BLaER1 (cell line): ENCODE measurements around the gene SMCO4.

Experiments used
- H3K27ac ChIP-seq: shearing (Covaris generic); formaldehyde crosslinking; 2 replicates; pipeline ENCODE4 v1.8.1; 2022
- H3K27me3 ChIP-seq: shearing (Covaris generic); formaldehyde crosslinking; 2 replicates; pipeline ENCODE4 v1.8.1; 2022
- H3K36me3 ChIP-seq: shearing (Covaris generic); formaldehyde crosslinking; 2 replicates; pipeline ENCODE4 v1.8.1; 2022
- H3K4me1 ChIP-seq: shearing (Covaris generic); formaldehyde crosslinking; 2 replicates; pipeline ENCODE4 v1.8.1; 2022
- H3K4me2 ChIP-seq: shearing (Covaris generic); formaldehyde crosslinking; 2 replicates; pipeline ENCODE4 v1.8.1; 2022
- H3K4me3 ChIP-seq: shearing (Covaris generic); formaldehyde crosslinking; 2 replicates; pipeline ENCODE4 v1.8.1; 2022
- H3K9ac ChIP-seq: shearing (Covaris generic); formaldehyde crosslinking; 2 replicates; pipeline ENCODE4 v1.8.1; 2022
- H3K9me3 ChIP-seq: shearing (Covaris generic); formaldehyde crosslinking; 2 replicates; pipeline ENCODE4 v1.8.1; 2022
- H4K20me1 ChIP-seq: shearing (Covaris generic); formaldehyde crosslinking; 2 replicates; pipeline ENCODE4 v1.8.1; 2022
- Cebpa-rat ChIP-seq: shearing (Covaris generic); IDR thresholded peaks from 2 replicates; pipeline ENCODE4 v1.8.1; 2022

Gene SMCO4

DNA sequence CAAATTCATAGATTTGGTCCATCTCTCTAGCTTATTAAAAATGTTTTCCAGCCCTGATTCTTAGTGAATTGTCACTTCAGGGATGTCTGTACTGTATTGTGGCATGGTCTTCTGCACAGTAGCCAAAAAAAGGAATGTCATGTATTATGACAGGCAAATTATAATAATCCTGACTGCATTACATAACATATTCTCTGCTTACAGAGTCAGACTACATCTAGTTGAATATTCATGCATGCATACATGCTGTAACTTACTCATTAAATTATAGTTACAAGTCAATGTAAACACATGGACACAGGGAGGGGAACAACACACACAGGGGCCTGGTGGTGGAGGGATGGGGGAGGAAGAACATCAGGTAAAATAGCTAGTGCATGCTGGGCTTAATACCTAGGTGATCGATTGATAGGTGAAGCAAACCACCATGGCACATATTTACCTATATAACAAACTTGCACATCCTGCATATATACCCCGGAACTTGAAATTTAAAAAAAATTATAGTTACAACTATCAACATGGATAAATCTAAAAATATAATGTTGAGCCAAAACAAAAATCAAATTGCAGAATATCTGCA is 31.5 kb upstream of the SMCO4 start:
- no peaks in the 10 kb centered on the region for H3K36me3 ChIP-seq
- H3K27ac ChIP-seq, result no peak overlapping the region
- no peaks in the 10 kb centered on the region for H4K20me1 ChIP-seq
- no peaks in the 10 kb centered on the region for H3K4me1 ChIP-seq
- no peak overlapping the region for H3K4me2 ChIP-seq
- TF ChIP-seq Cebpa-rat, result no peak
- peaks cover 5% of the 10 kb centered on the region for H3K9me3 ChIP-seq
- H3K27me3 ChIP-seq, result no peaks in the 10 kb centered on the region
- no peak overlapping the region for H3K9ac ChIP-seq
- no peak overlapping the region for H3K4me3 ChIP-seq

DNA sequence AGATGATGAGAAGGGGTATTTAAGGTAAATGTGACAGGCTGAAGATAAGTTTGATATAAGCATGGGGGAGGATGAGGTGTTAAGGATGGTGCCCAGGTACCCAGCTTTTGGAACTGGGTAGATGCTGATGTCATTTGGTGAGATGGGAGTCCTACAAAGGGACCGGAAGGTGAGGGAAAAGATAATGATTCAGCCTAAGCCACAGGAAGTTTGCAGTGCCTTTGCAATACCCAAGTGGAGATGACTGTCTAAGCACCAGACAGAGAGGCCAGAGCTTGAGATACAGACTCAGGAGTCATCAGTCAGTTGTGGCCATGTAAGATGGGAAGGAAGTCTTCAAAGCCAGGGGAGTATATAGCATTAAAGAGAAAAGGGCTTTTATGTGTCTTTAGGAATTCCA is 30.0 kb upstream of the SMCO4 start:
- Histone ChIP-seq H3K9me3 (no peaks in the 10 kb centered on the region), H3K4me2 (no peak overlapping the region), H3K27me3 (no peaks in the 10 kb centered on the region), H3K9ac (no peak overlapping the region), H3K4me3 (no peak overlapping the region), H3K27ac (no peak overlapping the region), H3K4me1 (no peaks in the 10 kb centered on the region), H4K20me1 (no peaks in the 10 kb centered on the region), H3K36me3 (no peaks in the 10 kb centered on the region)
- no peak for TF ChIP-seq Cebpa-rat

DNA sequence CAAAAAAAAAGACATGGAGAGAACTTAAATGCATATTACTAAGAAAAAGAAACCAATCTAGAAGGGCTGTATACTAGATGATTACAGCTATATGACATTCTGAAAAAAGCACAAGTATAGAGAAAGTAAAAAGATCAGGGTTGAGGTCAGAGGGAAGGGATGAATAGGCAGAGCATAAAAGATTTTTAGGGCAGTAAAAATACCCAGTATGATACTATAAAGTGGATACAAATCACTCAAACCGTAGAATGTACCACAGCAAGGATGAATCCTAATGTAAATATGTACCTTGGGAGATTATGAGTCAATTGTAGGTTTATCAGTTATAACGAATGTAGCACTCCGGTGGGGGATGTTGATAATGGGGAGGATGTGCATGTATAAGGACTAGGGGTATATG is 29.4 kb upstream of the SMCO4 start:
- no peak for TF ChIP-seq Cebpa-rat
- no peak overlapping the region for H3K4me3 ChIP-seq
- H3K36me3 ChIP-seq, result no peaks in the 10 kb centered on the region
- no peak overlapping the region for H3K4me2 ChIP-seq
- no peaks in the 10 kb centered on the region for H3K27me3 ChIP-seq
- H3K9me3 ChIP-seq, result no peaks in the 10 kb centered on the region
- H3K4me1 ChIP-seq, result no peaks in the 10 kb centered on the region
- H4K20me1 ChIP-seq, result no peaks in the 10 kb centered on the region
- no peak overlapping the region for H3K27ac ChIP-seq
- H3K9ac ChIP-seq, result no peak overlapping the region

DNA sequence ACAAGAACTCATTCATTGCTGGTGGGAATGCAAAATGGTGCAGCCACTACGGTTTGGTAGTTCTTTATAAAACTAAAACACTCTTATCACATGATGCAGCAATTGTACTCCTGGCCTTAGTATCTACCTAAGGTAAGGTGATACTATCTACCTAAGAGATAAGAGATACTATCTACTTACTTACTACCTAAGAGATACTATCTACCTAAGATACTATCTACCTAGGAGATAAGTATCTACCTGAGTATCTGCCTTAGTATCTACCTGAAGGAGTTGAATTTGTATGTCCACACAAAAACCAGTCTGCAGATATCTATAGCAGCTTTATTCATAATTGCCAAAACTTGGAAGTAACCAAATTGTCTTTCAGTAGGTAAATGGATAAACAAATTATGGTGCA is 29.0 kb upstream of the SMCO4 start:
- no peak overlapping the region for H3K27ac ChIP-seq
- H3K9ac ChIP-seq, result no peak overlapping the region
- no peaks in the 10 kb centered on the region for H3K9me3 ChIP-seq
- H4K20me1 ChIP-seq, result no peaks in the 10 kb centered on the region
- H3K4me1 ChIP-seq, result no peaks in the 10 kb centered on the region
- H3K4me3 ChIP-seq, result no peak overlapping the region
- no peaks in the 10 kb centered on the region for H3K36me3 ChIP-seq
- no peak overlapping the region for H3K4me2 ChIP-seq
- TF ChIP-seq Cebpa-rat, result no peak
- no peaks in the 10 kb centered on the region for H3K27me3 ChIP-seq

DNA sequence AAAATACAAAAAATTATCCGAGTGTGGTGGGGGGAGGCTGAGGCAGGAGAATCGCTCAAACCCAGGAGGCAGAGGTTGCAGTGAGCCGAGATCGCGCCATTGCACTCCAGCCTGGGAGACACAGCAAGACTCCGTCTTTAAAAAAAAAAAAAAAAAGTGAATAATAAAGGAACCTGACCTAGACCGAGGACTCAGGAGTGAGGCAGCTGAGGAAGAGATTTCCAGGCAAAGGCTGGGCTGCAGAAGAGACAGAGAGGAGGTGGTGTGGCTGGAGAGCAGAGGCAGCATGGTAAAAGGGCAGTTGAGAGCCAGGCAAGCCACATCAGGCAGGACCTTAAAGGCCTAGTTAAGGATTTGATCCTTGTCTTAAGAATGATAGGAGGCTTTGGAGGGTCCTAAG is 28.4 kb upstream of the SMCO4 start:
- Histone ChIP-seq H3K4me1 (no peaks in the 10 kb centered on the region), H3K27me3 (no peaks in the 10 kb centered on the region), H3K4me2 (no peak overlapping the region), H4K20me1 (no peaks in the 10 kb centered on the region), H3K4me3 (no peak overlapping the region), H3K27ac (no peak overlapping the region), H3K9ac (no peak overlapping the region), H3K9me3 (no peaks in the 10 kb centered on the region), H3K36me3 (no peaks in the 10 kb centered on the region)
- no peak for TF ChIP-seq Cebpa-rat

DNA sequence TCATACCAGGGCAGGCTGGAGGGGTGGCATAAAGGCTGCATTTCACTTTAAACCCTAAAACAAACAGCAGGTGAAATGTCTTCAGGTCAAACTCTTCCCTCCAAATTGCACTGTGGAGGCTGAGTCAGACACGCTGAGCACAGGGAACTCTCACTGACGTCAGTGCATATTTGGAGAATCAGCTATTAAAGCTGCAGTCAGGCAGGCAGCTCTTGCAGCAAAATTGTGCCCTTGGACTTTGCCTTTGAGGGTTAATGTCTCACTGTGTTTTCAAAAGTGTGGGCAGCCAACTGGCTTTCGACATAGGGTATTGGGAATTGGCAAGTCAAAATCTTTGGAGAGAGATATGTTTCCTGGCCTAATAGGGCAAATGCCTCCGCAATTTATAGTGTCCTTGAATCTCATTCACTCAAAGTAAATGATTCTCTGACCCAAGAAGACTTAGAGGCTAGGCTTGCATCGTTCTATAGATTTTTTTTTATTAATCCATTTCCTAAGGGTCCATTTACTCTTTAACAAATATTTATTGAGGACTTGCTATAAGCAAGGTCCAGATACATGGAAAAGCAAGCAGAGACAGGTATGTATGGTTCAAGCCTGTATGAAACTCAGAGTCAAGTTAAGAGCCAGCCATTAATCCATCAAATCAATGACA is 27.7 kb upstream of the SMCO4 start:
- no peak overlapping the region for H3K9ac ChIP-seq
- H3K27me3 ChIP-seq, result no peaks in the 10 kb centered on the region
- no peaks in the 10 kb centered on the region for H3K4me1 ChIP-seq
- no peaks in the 10 kb centered on the region for H4K20me1 ChIP-seq
- no peak overlapping the region for H3K27ac ChIP-seq
- no peak overlapping the region for H3K4me3 ChIP-seq
- H3K4me2 ChIP-seq, result no peak overlapping the region
- H3K9me3 ChIP-seq, result no peaks in the 10 kb centered on the region
- H3K36me3 ChIP-seq, result no peaks in the 10 kb centered on the region
- no peak for TF ChIP-seq Cebpa-rat

DNA sequence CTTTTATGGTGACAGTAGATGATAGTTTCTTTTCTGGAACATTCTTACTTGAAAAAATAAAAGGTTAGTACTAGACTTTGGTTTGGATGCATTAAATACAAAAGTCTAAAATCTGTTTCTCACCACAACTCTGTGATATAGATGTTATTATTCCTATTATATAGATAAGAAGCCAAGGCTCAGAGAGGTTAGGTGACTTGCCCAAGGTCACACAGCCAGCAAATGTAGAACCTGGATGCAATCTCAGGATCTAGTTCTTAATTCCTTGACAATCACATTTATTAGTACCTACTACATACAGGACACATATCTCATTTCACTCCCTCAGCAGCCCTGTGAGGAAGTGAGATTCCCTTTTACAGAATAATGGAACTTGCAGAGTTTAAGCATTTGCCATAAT is 26.3 kb upstream of the SMCO4 start:
- Histone ChIP-seq H3K4me2 (no peak overlapping the region), H3K27ac (no peak overlapping the region), H3K4me3 (no peak overlapping the region), H3K27me3 (no peaks in the 10 kb centered on the region), H3K9ac (no peak overlapping the region), H4K20me1 (no peaks in the 10 kb centered on the region), H3K9me3 (no peaks in the 10 kb centered on the region), H3K36me3 (no peaks in the 10 kb centered on the region), H3K4me1 (no peaks in the 10 kb centered on the region)
- TF ChIP-seq Cebpa-rat, result no peak

DNA sequence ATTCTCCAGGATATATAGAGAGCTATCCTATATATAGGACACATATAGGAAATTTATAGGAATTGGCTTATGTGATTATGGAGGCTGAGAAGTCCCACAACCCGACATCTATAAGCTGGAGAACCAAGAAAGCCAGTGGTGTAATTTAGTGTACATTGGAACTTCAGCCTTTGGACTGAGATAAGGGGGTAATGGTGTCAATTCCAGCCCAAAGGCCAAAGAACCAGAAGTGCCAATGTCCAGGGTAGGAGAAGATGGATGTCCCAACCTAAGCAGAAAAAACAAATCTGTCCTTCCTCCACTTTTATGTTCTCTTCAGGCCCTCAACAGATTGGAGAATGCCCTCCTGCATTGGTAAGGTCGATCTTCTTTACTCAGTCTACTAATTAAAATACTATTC is 25.5 kb upstream of the SMCO4 start:
- no peaks in the 10 kb centered on the region for H3K9me3 ChIP-seq
- no peaks in the 10 kb centered on the region for H4K20me1 ChIP-seq
- H3K9ac ChIP-seq, result no peak overlapping the region
- H3K27me3 ChIP-seq, result no peaks in the 10 kb centered on the region
- no peaks in the 10 kb centered on the region for H3K4me1 ChIP-seq
- H3K4me2 ChIP-seq, result no peak overlapping the region
- H3K4me3 ChIP-seq, result no peak overlapping the region
- H3K27ac ChIP-seq, result no peak overlapping the region
- TF ChIP-seq Cebpa-rat, result no peak
- H3K36me3 ChIP-seq, result no peaks in the 10 kb centered on the region

DNA sequence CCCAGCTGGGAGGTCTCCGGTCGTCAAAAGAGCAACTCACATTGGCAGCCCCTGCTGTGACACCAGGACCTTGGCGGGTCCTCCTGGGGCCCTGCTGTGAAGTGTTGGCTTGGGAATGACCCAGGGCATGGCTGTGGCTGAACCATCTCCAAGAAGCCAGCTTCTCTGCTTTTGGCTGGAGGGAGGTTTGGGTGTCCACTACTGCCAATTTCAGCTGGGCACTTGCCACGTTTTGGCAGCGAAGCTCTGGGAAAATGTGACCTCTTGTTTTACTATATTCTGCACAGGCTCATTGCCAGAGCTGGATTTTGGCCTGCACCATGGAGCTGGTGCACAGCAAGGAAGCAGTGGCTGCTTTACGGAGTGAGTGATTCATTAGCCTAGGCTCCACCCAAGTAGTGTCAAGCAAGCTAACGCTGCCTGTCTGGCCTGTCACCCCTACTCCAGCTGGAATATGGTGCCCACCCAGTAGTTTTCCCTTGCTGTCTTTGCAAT is 24.3 kb upstream of the SMCO4 start:
- no peaks in the 10 kb centered on the region for H3K36me3 ChIP-seq
- H3K9me3 ChIP-seq, result no peaks in the 10 kb centered on the region
- H3K9ac ChIP-seq, result no peak overlapping the region
- H3K4me2 ChIP-seq, result no peak overlapping the region
- H4K20me1 ChIP-seq, result no peaks in the 10 kb centered on the region
- H3K4me1 ChIP-seq, result no peaks in the 10 kb centered on the region
- no peak overlapping the region for H3K27ac ChIP-seq
- H3K4me3 ChIP-seq, result no peak overlapping the region
- TF ChIP-seq Cebpa-rat, result no peak
- no peaks in the 10 kb centered on the region for H3K27me3 ChIP-seq

DNA sequence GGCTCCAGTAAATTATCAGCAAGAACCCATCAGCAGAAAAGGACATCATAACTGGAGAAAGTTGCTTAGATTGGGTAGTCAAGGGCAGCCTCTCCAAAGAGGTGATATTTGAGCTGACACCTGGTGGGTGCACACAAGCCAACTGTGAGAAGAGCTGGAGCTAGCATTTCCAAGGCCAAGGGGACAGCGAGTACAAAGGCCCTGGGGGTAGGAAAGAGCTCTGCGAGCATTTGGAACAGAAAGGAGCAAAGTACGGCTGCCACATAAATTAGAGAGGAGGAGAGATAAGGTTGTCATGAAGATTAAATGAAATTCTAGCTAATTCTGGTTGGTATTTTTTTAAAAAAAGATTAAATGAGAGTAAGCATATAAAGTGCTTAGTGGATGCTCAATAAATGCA is 21.7 kb upstream of the SMCO4 start:
- Histone ChIP-seq H3K9ac (no peak overlapping the region), H3K4me1 (no peaks in the 10 kb centered on the region), H4K20me1 (no peaks in the 10 kb centered on the region), H3K36me3 (no peaks in the 10 kb centered on the region), H3K4me2 (no peak overlapping the region), H3K27ac (no peak overlapping the region), H3K9me3 (no peaks in the 10 kb centered on the region), H3K4me3 (no peak overlapping the region), H3K27me3 (no peaks in the 10 kb centered on the region)
- TF ChIP-seq Cebpa-rat, result no peak

DNA sequence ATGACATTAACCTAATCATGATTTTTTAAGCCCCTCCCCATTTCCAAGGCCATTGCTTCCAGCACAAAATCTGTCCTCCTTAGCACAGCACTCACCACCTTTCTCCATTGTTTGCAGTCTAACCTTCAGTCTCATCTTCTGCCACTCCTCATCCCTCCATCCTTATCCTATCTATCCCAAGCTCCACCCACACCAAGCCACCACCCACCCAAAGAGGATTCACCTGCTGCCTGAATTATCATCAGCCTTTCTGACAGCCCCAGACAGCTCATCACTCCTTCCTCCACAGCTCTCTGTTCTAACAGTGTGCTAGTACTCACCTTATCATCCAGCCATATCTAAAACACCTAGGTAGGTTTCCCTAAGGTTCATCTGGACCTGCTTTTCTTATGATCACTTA is 20.7 kb upstream of the SMCO4 start:
- no peak overlapping the region for H3K4me2 ChIP-seq
- no peak overlapping the region for H3K9ac ChIP-seq
- no peak for TF ChIP-seq Cebpa-rat
- H4K20me1 ChIP-seq, result no peaks in the 10 kb centered on the region
- no peaks in the 10 kb centered on the region for H3K9me3 ChIP-seq
- H3K4me3 ChIP-seq, result no peak overlapping the region
- H3K27me3 ChIP-seq, result no peaks in the 10 kb centered on the region
- no peaks in the 10 kb centered on the region for H3K36me3 ChIP-seq
- H3K27ac ChIP-seq, result no peak overlapping the region
- no peaks in the 10 kb centered on the region for H3K4me1 ChIP-seq
